Ammon's horn (tissue), 1 donor: ENCODE data around the gene FABP2.
A peak's percentile ranks its signal among the peaks of the same experiment; 100 is the strongest.
"Not testable (repeated sequence)": the region's sequence is repeated elsewhere in the genome, so short reads cannot be mapped to it uniquely, and the experiment has no call there.

ENCODE experiments used
- DNase-seq: peaks from one replicate; pipeline ENCODE4 v3.0.0-alpha.2; 2016; ENCODE audit warnings: low spot score

Gene FABP2

DNA sequence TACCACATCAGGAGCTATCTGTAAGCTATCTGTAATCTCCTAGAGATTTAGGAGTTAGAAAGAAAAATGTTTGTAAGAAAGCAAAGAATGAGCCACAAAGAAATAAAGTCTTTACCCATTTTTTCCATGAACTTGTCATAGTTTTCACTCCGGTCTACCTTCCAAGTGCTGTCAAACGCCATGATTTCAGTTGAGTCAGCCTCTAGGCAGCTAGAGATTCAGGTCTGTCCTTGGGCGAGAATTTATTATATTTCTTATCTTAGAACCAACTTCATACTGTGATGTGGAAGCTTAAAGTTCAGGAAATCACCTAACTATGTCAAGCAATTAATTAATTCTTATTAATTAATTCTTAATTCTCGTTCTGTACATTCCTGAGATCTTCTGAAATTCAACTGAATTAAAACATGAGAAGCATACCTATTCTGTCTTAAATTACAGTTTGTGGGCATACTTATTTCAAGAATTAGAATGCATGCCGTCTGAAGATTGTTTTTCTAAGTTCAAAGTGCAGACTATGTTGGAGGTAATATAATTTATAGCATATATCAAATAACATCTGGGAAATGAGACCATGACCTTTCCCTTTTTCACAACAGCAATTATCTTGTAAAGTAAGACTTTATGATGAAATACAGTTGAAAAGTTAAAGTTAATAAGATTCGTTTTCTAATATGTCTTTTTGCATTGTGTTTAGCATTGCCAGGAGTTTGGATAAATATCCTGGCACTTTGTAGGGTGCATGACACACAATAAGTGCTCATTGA is at the start of gene FABP2:
TSS of gene FABP2 (minus strand) at position 218 of the 767 bp plus-strand sequence. CDS start at position 182, 36 bp downstream.
- no peak for DNase-seq

- not testable (repeated sequence) for DNase-seq
These were observed 49.2 kb upstream of the FABP2 start for GRCh38 chr4:119370951-119371683.

- DNase-seq = not testable (repeated sequence)
These were observed 48.5 kb upstream of the FABP2 start for GRCh38 chr4:119370392-119370791.

DNA sequence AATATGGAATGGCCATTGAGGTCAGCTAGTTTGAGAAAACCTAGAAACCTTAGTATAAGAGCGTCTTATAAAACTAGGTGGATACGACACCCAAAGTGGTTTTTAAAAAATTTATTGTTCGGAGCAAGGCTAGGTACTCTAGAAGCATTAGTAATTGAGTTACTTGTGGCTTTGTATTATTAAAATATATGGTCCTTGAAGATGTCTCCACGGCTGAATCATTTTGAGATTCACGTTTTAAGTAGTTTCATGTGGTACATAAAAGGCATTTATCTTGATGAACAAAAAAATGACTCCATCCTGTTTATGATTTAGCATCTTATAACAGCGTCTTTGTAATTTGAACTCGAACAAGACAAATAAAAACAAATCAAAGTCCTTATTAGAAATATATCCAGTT is 44.9 kb upstream of the FABP2 start:
- DNase-seq = not testable (repeated sequence)

DNA sequence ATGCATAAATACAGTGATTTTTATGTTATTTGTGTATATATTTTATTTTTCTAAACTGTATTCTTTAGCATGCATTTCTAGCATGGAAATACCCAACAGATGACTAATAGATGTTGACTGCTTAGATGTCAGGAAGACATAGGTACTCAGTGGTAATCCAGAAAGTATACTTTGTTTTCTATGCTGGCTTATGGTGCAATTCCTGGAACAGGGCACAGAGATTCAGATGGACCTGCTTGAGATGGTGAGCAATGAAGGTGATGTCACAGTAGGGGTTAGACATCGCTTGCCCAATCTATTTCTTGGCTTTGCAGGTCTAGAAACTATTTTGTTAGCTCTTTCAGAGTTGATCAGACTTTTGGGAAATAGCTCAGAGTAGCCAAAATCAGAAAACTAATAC is 42.3 kb upstream of the FABP2 start:
- DNase-seq = not testable (repeated sequence)

GRCh38 chr4:119363372-119363771 is 41.4 kb upstream of the FABP2 start:
- not testable (repeated sequence) for DNase-seq

- DNase-seq = not testable (repeated sequence)
These were observed 40.5 kb upstream of the FABP2 start for GRCh38 chr4:119362413-119362812.

DNA sequence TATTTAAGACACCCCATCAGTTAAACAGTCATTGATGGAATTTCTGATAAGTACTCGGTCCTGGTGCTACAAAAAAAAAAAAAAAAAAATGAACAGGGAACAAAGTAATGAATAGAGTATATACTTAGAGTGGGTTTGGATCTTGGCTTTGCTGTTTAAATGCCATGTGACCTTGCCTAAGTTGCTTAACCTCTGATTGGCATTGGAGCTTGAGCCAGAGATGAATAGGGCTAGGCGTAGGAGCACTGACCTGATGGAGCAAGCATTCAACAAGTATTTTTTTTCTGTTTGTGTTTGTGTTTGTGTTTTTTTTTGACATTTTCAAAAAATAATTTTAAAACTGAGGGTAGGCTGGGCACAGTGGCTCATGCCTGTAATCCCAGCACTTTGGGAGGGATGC is 37.9 kb upstream of the FABP2 start:
- DNase-seq = not testable (repeated sequence)

DNA sequence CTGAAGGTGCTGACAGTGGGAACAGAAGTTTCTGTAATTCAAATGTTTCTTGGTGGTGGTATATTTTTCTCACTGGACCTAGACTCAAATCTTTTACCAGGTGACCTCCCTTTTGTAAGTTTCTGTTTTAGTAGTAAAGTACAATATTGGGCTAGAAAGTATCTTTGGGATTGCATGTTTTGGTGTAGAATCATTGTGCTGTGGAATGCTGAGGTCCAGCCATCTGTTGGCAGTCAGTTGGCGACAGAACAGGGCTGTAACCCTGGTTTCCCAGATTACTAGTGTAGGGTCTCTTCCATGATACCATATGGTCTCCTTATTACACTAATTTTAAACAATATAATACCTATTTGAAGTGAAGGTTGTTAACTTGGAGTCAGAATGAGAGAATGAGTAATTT is 34.9 kb upstream of the FABP2 start:
- DNase-seq = not testable (repeated sequence)

DNA sequence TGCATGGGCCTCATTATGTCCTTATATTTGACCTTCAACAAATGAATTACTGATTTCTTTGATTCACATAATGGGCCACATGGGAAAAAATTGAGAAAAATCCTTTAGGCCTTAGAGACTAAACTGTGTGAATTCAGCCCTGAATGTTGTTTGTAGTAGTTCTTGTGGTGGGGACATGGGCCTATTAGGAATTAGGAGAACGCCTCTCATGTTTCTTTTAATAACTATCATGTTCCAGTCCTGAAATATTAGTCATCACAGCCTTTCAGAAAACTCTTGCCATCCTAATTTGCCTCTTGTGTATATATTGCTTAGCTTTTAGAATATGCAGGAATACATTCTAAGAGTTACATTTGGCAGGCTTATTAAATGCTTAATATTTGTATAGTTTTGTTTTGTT is 34.1 kb upstream of the FABP2 start:
- not testable (repeated sequence) for DNase-seq

DNA sequence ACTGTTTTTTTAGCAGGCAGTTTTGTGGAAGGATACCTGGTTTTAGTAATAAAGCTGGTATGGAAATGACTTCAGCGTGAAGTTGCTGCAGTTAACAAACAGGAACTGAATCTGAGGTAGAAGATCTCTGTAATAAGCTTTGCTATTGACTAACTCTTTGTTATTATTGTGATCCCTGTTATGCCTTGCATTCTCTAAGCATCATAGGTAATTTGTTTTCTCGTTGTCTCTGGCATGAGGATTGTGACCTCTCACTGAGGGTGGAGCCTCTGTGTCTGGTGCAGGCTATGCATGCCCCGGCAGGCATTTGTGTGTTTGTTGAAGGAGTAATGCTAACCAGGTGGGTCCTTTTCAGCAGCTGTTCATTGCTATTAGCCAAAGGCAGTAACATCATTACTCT is 31.4 kb upstream of the FABP2 start:
- not testable (repeated sequence) for DNase-seq

DNA sequence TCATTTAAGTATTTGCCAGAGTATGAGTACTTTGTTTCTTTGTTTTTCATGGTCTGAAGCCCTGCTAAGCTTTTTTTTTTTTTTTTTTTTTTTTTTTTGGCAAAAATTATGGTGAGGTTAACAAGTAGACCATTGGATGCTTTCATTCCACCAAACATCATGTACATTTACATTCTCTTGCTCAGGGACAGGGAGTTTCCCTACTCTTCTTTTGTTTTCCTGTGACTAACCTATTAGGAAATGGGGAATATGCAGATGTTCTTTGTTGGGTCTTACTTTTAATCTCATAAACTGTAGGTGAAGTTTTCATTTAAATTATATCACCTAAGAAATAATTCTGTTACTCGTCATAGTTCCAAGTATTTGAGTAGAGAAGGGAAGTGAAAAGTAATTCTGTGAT is 26.2 kb upstream of the FABP2 start:
- not testable (repeated sequence) for DNase-seq

DNA sequence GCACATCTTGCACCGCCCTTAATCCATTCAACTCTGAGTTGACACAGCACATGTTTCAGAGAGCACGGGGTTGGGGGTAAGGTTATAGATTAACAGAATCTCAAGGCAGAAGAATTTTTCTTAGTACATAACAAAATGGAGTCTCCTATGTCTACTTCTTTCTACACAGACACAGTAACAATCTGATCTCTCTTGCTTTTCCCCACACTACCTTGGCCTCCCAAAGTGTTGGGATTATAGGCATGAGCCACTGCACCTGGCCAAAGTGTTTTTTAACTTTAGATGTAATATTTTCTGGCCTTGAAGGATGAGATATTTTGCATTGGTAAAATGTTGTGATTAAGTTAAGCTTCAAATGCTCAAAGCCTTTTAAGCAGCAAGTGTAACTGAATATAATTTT is 21.4 kb upstream of the FABP2 start:
- not testable (repeated sequence) for DNase-seq

- DNase-seq = not testable (repeated sequence)
These were observed 18.0 kb upstream of the FABP2 start for GRCh38 chr4:119339895-119340294.

GRCh38 chr4:119337010-119337409 is 15.1 kb upstream of the FABP2 start:
- DNase-seq = peak; percentile 22

- DNase-seq = not testable (repeated sequence)
These were observed 14.5 kb upstream of the FABP2 start for GRCh38 chr4:119336332-119336979.

- no peak for DNase-seq
These were observed 8.1 kb upstream of the FABP2 start for GRCh38 chr4:119329835-119330620.

DNA sequence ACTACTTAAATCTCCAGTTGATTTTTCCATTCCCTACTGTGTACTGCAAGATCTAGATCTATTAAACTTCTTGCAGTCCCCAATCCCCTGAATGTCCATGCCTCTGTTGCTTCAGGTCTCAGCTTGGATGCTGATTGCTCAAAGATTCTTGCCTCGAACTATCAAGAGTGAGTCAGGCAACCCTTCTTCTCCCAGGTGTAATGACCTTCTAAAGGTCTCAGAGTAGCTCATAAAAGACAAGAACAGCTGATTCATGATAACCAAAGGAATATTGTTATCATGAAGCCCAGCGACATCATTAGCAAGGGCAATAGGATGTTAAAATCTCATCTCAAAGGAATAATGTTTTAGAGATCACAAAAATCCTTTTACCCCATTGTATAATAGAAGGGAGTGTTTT is 6.8 kb upstream of the FABP2 start:
- DNase-seq = no peak

DNA sequence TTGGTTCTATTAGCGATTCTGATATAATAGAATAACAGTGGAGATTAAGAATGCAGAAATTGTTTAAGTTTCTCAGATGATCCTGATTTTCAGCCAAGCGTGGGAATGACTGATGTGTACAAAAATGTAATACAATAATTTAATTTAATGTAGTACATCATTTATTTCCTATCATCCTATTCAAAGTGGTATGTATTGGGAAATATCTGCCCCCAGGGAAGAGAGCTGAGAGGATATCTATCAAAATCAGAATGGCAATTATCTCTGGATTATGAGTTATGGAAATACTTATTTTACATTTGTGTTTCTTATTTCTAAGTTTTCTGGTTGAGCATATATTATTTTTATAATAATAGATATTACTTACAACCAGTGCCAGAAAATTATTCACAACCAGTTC is 3.9 kb downstream of the FABP2 start:
- no peak for DNase-seq

DNA sequence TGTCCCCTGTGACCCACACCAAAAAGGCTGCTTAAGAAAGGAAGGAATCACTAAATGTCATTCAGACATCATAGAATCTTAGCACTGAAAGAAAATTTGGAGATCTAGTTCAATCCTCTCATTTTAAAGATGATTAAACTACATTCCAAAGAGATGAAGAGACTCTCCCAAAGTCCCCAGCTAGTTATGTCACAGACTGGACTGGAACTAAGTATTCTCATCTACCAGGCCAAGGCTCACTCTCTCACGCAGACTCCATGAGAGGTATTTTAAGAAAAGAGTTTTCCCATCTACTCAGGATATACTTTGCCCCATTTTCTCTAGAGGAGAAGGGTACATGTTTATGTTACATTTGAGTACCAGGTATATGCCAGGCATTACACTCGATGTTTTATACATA is 6.9 kb downstream of the FABP2 start:
- DNase-seq = no peak

DNA sequence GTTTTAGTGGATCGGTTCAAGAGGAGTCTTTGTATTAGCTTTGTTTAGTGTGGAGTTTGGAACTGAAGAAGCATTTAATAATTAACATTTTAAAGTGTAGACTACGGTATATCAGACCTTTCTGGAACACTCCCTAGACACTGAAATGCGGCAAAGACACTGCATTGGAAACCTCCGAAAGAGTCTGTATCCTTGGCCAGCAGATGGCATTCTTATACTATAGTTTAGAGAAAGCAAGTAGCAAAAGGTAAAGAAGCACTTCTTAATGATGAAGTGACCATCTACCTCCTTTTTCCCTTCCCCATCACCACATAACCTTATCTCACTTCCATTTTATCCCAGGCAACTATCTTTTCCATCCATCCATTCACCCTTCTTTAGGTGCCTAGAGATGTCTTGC is 7.6 kb downstream of the FABP2 start:
- DNase-seq = peak; percentile 63

DNA sequence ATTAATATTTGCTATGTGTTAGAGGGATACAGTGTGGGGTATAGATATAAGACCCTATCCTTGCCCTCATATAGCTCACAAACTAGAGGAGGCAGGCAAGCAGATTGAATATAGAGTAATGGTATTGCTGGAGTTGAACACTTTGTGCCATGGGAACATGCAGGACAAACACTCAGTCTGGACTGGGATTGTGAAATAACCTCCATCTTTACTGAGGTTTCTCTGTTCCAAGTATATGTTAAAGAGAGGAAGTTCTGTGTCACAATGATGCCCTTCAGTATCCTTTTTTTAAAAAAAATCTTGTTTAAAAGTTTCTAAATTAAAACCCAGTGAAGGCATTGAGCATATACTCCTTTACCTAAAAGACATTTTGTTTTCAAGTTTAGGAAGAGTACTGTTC is 8.7 kb downstream of the FABP2 start:
- DNase-seq = no peak
